Epithelial cell of proximal tubule (primary cell): Measurements from ENCODE around the gene L1TD1. TPM values are rescaled to one million over a fixed set of nuclear protein-coding genes. Genes with fewer than 3 reads are reported as not detected.

Experiments
- DNase-seq: peaks from one replicate; pipeline ENCODE4 v3.0.0-alpha.2; 2011; ENCODE audit warnings: low read depth
- H3K4me3 ChIP-seq: 2 replicates; pipeline ENCODE4 v1.5.1; 2011; ENCODE audit warnings: low read depth, mild to moderate bottlenecking, low read length
- CTCF ChIP-seq: conservative IDR thresholded peaks from 2 replicates; pipeline ENCODE4 v1.5.1; 2012; ENCODE audit warnings: low read depth, mild to moderate bottlenecking, low read length
- total RNA-seq: library from RNA; depleted of rRNA; stranded (reverse); fragments of >200 nt; gene quantifications from 2 replicates; pipeline ENCODE4 v1.2.3, GENCODE V29; 2015

Gene L1TD1
- total RNA-seq, 1 donor from 2014 or later = 1.0 TPM

- no peak overlapping the region for H3K4me3 ChIP-seq
- no peak for TF ChIP-seq CTCF
- DNase-seq = no peak
Observed at GRCh38 chr1:62229932-62230331, 35.3 kb downstream of the L1TD1 start.

DNA sequence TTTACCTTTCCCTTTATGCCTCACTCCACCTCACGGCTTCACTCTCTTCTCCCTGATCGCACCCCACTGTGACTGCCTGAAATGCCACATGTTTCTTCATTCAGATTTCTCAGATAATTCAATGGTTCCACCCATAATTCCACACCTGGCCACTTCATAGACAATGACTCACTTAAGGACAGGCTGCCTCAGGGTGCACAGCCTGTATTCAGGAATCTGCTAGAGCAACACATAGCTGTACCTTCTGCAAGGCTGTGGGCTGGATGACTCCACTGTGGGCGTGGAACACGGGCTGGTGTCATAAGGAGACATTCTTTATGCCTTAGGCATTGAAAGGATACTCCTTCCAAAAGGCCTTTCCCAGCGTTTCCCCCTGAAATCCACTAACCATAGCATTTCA lies 36.1 kb downstream of the L1TD1 start:
- peak; percentile 33 for DNase-seq
- H3K4me3 ChIP-seq = no peak overlapping the region
- no peak for TF ChIP-seq CTCF

- H3K4me3 ChIP-seq = no peak overlapping the region
- DNase-seq = no peak
- no peak for TF ChIP-seq CTCF
Observed at GRCh38 chr1:62232871-62233278, 38.2 kb downstream of the L1TD1 start.

GRCh38 chr1:62233926-62234450 lies 39.3 kb downstream of the L1TD1 start:
- H3K4me3 ChIP-seq = no peak overlapping the region
- TF ChIP-seq CTCF = no peak
- no peak for DNase-seq

- DNase-seq = no peak
- no peak for TF ChIP-seq CTCF
- H3K4me3 ChIP-seq = no peak overlapping the region
Observed at GRCh38 chr1:62234688-62235087, 40.0 kb downstream of the L1TD1 start.

DNA sequence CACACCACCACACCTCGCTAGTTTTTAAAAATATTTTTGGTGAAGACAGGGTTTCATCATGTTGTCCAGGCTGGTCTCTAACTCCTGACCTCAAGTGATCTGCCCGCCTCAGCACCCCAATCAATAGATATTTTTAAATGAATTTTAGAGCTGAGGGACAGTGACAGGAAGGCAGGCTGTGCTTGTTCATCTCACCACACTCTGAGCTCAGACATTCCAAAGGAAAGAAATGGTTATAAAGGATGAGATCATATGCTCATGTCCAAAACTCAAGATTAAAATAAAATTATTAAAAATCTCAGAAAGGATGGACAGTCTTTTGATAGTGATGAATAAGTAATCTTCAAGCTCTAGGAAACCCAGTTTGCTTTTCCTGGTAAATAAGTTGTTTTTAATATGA lies 40.9 kb downstream of the L1TD1 start:
- TF ChIP-seq CTCF = no peak
- no peak overlapping the region for H3K4me3 ChIP-seq
- DNase-seq = no peak

DNA sequence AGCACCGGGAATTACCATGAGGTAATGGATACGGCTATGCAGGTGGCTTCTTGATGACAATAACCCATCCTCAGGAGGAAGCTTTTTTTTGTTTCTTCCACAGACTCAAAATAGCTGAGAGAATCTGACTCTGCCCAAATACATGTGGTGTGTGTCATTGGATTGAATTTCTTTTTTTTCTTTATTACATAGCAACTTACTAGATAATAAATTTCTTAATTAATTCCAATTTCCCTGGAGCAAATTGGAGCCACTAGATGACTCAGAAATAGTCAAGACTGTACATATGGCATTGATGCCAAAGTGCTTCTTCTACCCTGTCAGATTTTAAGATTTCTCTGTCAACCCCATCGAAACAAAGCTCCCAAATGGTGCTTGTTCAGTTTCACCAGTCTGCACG lies 42.7 kb downstream of the L1TD1 start:
- TF ChIP-seq CTCF = no peak
- DNase-seq = no peak
- no peak overlapping the region for H3K4me3 ChIP-seq
